ENCODE measurements around the gene INCA1. TPM values are rescaled to one million over a fixed set of nuclear protein-coding genes. Genes with fewer than 3 reads are reported as not detected.

The INCA1 gene
- polyA plus RNA-seq, 1 of the 3 experiments (the other 2 are of a cell fraction): 1.2 TPM

DNA sequence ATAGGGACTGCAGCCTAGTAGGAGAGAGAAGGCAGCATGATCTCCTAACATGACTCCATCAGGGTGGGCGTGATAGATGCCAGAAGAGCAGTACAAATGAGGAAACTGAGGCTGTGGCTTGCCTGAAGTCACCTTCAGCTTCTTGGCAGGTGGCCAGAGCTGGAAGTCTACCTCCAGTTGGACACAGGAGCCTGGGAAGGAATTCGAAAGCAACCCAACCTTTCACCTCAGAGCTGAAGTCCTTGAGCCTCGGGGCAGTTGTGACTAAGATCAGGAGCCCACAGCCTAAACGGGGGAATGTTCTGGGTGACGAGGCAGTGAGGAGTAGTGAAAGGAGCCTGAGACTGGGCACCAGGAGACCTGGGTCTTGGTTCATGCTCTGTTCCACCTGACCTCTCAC lies 47.3 kb upstream of the INCA1 start:
- no peaks in the 10 kb centered on the region for H3K36me3 ChIP-seq (replicated peaks in 1 of 2; ENCODE audit: control insufficient read depth in 1 of 2, insufficient read depth in 2 of 2, low read length in 1 of 2)
- H3K4me2 ChIP-seq: no peak overlapping the region
- no peak overlapping the region for H3K4me3 ChIP-seq (ENCODE audit: low read depth in 2 of 2, low read length in 1 of 2)
- H3F3A ChIP-seq (replicated peaks; ENCODE audit: insufficient read depth): no peaks in the 10 kb centered on the region
- no peaks in the 10 kb centered on the region for H3K9me3 ChIP-seq
- no peak overlapping the region for H3K27ac ChIP-seq (ENCODE audit: low read depth in 2 of 2, low read length in 1 of 2)
- TF ChIP-seq TCF12 (IDR thresholded peaks at IDR 0.05) (no peak), SIN3A (IDR thresholded peaks at IDR 0.05; ENCODE audit: borderline replicate concordance, low read depth, low read length) (no peak), JUND (IDR thresholded peaks at IDR 0.05) (no peak), MEF2A (IDR thresholded peaks at IDR 0.05; ENCODE audit: borderline replicate concordance, low read depth) (no peak), TEAD4 (IDR thresholded peaks at IDR 0.05; ENCODE audit: borderline replicate concordance, insufficient read depth) (no peak), NFIC (IDR thresholded peaks at IDR 0.05; ENCODE audit: borderline replicate concordance) (no peak), FOXJ3 (CRISPR knock-in tag; IDR thresholded peaks at IDR 0.05) (no peak), CHD2 (IDR thresholded peaks at IDR 0.05; ENCODE audit: low read length, partially characterized antibody) (no peak), TAF1 (IDR thresholded peaks at IDR 0.05; ENCODE audit: borderline replicate concordance, low read depth, low read length) (no peak), GATA2 (CRISPR knock-in tag; IDR thresholded peaks at IDR 0.05) (no peak), RCOR1 (IDR thresholded peaks at IDR 0.05; ENCODE audit: low read length) (no peak), YY1 (IDR thresholded peaks at IDR 0.05; ENCODE audit: low read depth) (no peak), SMC3 (IDR thresholded peaks at IDR 0.05; ENCODE audit: low read depth, low read length) (no peak)
- TF ChIP-seq, protein P1, sequence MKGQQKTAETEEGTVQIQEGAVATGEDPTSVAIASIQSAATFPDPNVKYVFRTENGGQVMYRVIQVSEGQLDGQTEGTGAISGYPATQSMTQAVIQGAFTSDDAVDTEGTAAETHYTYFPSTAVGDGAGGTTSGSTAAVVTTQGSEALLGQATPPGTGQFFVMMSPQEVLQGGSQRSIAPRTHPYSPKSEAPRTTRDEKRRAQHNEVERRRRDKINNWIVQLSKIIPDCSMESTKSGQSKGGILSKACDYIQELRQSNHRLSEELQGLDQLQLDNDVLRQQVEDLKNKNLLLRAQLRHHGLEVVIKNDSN (IDR thresholded peaks at IDR 0.05; ENCODE audit: borderline replicate concordance, low read depth): no peak
- TF ChIP-seq, protein P2, sequence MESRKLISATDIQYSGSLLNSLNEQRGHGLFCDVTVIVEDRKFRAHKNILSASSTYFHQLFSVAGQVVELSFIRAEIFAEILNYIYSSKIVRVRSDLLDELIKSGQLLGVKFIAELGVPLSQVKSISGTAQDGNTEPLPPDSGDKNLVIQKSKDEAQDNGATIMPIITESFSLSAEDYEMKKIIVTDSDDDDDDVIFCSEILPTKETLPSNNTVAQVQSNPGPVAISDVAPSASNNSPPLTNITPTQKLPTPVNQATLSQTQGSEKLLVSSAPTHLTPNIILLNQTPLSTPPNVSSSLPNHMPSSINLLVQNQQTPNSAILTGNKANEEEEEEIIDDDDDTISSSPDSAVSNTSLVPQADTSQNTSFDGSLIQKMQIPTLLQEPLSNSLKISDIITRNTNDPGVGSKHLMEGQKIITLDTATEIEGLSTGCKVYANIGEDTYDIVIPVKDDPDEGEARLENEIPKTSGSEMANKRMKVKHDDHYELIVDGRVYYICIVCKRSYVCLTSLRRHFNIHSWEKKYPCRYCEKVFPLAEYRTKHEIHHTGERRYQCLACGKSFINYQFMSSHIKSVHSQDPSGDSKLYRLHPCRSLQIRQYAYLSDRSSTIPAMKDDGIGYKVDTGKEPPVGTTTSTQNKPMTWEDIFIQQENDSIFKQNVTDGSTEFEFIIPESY (IDR thresholded peaks at IDR 0.05; ENCODE audit: borderline replicate concordance, low read depth): no peak
- TF ChIP-seq, protein P3, sequence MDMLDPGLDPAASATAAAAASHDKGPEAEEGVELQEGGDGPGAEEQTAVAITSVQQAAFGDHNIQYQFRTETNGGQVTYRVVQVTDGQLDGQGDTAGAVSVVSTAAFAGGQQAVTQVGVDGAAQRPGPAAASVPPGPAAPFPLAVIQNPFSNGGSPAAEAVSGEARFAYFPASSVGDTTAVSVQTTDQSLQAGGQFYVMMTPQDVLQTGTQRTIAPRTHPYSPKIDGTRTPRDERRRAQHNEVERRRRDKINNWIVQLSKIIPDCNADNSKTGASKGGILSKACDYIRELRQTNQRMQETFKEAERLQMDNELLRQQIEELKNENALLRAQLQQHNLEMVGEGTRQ (IDR thresholded peaks at IDR 0.05; ENCODE audit: borderline replicate concordance, low read depth, low read length): no peak
- TF ChIP-seq, protein P4, sequence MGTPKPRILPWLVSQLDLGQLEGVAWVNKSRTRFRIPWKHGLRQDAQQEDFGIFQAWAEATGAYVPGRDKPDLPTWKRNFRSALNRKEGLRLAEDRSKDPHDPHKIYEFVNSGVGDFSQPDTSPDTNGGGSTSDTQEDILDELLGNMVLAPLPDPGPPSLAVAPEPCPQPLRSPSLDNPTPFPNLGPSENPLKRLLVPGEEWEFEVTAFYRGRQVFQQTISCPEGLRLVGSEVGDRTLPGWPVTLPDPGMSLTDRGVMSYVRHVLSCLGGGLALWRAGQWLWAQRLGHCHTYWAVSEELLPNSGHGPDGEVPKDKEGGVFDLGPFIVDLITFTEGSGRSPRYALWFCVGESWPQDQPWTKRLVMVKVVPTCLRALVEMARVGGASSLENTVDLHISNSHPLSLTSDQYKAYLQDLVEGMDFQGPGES (IDR thresholded peaks at IDR 0.05; ENCODE audit: low read depth, low read length): no peak
- TF ChIP-seq, protein P5, sequence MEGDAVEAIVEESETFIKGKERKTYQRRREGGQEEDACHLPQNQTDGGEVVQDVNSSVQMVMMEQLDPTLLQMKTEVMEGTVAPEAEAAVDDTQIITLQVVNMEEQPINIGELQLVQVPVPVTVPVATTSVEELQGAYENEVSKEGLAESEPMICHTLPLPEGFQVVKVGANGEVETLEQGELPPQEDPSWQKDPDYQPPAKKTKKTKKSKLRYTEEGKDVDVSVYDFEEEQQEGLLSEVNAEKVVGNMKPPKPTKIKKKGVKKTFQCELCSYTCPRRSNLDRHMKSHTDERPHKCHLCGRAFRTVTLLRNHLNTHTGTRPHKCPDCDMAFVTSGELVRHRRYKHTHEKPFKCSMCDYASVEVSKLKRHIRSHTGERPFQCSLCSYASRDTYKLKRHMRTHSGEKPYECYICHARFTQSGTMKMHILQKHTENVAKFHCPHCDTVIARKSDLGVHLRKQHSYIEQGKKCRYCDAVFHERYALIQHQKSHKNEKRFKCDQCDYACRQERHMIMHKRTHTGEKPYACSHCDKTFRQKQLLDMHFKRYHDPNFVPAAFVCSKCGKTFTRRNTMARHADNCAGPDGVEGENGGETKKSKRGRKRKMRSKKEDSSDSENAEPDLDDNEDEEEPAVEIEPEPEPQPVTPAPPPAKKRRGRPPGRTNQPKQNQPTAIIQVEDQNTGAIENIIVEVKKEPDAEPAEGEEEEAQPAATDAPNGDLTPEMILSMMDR (IDR thresholded peaks at IDR 0.05): no peak
- DNase-seq: no peak
- ChIA-PET POLR2A (no interaction called here), CTCF (interaction anchor here (0.6 to 2.0 kb wide), 4 partner anchors 9 to 141 kb away, joined by 3 to 6 read pairs (median 3); no protein-coding TSS in a partner anchor)
- no peaks in the 10 kb centered on the region for H3K27me3 ChIP-seq (ENCODE audit: insufficient read depth)
- H2AFZ ChIP-seq (ENCODE audit: low read depth): no peak overlapping the region
- no peaks in the 10 kb centered on the region for H3K79me2 ChIP-seq (ENCODE audit: insufficient read depth)
- no peak overlapping the region for H3K9ac ChIP-seq
- peaks cover 0 to 1% of the 10 kb centered on the region in 2 experiments; a peak in 1 of 4 replicates for H3K4me1 ChIP-seq (ENCODE audit: control insufficient read depth in 1 of 2, insufficient read depth in 2 of 2, low read depth in 1 of 2, low read length in 1 of 2)
- H3K9me2 ChIP-seq: no peaks in the 10 kb centered on the region
- no peaks in the 10 kb centered on the region for H4K20me1 ChIP-seq (ENCODE audit: insufficient read depth)
- 51% methylated on average over 5 of the region's 5 CpGs for WGBS (ENCODE audit: low lambda C conversion rate)
